G401.6 (cell line): ENCODE results near the gene GLCCI1.
A peak's percentile ranks its signal among the peaks of the same experiment; 100 is the strongest.

Experiments used
- FAIRE-seq: peaks from 2 replicates; lab custom pipeline; 2012; peaks lifted over from hg19 to GRCh38; lab: Jason Lieb, UNC

Gene GLCCI1

DNA sequence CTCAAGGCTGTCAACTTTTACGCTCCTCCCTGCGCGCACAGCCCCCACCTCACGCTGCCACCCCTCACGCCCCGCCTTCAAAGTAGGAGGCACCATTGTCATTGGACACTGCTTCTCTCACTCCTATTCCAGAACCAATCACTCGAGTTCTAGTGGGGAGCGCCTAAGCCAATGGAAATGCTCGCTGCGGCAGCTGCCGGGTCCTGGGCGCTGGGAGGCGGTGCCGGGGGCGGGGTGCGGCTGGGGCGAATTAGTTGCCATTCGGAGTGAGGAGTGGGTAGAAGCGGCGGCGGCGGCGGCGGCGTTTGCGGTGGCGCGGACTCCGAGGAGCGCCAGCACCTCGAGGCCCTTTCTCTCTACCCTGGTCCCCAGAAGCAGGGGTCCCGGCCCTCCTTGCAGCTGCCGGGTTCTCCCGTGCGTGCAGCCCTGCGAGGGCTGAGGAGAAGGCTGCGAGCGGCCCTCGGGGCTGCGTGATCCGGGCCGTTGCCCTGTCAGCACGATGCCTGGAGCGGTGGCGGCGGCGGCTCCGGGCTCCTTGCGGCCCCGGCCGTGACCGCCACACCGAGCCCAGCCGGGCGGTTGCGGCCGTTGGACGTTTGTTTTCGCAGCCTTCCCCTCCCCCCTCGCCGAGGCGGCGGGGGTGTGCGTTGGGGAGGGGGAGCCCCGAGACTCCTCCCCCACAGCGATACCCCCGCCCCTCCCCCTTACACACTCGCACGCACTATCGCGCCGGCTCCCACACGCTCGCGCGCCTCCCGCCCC, at the start of gene GLCCI1:
Gene GLCCI1 (plus strand): TSS at position 253 of the 762 bp plus-strand sequence. CDS start 555 bp downstream, outside the sequence.
- peak; percentile 99 for FAIRE-seq

DNA sequence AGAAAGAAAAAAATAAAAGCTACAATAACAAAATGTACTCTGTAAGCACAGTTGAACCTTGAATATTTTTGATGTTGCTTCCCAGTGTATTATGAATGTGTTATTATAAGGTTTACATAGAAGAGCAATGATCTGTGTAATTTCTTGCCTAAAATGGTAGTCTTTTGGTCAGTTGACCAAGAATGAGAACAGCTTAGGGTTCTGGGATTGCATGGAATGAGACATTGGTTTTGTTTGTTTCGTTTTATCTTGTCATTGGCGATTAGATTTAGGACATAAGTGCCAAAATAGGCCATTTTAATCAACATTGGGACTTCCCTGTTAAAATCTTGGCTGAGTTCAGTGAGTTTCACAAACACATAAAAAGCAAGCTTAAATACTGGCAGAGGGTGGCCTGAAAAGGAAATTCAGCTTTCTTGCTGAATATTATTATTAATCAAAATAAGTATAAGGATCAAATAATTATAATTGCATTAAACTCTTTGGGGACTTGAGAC, 49.1 kb upstream of the GLCCI1 start:
- no peak for FAIRE-seq

DNA sequence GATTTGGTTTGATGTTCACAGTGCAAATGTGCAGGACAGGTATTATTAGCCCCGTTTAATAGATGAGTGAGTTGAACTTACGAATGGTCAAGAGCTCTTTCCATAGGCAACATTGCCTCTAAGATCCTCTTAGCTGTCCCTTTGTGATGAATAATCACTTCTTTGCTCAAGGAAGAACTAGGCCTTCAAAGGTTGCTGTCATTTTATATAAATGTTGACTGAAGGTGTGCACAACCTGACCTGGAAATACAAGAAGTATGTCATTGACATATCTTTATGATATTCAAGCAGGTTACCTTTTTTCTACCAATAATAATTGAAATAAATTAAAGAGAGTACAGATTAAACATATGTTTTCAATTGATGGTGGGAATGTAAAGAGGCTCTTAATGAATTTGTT, 48.5 kb upstream of the GLCCI1 start:
- FAIRE-seq = peak; percentile 58

DNA sequence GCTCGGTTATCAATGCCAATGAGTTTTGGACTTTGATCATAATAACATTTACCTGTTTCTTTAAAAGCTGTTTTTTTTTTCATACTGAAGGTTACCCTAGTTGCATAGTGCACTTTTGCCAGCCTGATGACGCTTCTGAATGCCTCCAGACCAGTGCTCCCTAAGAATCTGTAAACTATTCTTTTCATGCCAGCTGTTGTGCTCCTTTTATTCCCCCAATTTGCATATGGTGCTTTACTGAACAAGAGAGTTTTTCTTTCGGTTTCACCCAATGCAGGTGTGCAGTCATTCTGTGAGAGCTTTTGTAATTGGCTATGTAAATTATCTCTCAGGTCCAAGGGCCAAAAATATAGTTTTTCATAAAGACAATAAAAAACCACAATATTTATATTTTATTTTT, 48.1 kb upstream of the GLCCI1 start:
- no peak for FAIRE-seq

DNA sequence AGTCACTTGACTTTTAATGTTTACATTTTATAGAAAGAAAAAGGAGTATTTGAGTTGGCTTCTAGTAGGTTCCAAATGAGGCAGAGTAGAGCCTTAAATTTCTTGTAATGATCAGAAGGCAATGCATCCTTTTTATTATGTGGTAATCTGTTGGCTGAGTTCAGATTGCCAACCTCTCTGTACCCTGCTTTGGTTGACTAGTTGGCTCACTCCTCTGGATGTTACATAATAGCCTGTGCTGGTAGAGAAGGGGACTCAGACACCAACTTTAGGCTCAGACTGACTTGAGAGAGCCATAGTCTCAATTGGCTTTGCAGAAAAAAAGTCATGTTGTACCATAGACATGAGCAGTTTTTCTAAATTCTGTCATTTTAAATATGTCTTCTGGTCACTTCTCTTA, 46.8 kb upstream of the GLCCI1 start:
- FAIRE-seq = no peak

DNA sequence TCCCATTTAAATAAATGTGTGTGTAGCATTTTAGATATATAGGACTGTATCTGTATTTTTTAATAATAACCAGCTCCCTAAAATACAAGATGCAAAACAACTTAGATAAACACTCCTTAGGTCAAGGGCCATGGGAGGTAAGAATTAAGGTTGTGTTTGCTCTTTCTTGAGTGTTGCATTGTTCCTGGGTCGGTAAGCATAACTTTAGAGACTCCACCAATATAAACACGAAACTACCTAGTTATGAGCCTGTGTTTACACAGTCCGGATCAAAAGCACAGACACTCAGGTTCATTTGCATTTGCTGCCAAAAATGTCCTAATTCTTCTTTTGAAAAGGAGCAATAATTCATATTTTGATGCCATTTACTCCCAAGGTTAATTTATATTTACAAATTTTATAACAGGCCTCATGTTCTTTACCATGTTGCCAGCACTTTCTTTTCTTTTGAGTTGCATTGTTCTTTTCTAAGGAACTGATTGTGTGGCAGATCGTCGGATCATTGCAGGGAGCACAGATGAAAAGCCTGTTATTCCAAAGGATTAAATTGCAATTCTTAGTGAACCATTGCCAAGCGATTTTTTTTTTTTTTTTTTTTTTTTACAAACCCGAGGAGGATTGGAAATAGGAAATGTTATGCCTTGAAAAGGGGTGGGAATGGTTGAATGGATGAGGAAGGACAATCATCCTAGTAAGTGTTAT, 45.8 kb upstream of the GLCCI1 start:
- FAIRE-seq = no peak

DNA sequence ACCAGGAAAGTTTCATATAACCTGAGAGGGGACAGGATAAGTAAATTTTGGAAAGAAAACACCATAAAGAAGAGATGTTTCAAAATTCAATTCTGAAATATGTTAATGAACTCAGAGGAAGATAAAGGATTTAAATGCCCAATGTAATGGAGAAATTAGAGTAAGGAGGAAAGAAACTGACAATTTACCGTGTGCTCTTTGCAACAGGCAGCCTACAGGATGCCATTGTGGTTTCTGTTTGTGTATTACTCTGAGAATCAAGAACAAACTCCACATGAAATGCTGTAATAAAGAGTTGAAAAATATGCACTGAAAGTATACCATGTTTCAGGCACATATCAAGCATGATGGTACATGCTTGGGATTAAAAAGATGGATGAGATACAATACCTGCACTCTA, 44.8 kb upstream of the GLCCI1 start:
- FAIRE-seq = no peak

DNA sequence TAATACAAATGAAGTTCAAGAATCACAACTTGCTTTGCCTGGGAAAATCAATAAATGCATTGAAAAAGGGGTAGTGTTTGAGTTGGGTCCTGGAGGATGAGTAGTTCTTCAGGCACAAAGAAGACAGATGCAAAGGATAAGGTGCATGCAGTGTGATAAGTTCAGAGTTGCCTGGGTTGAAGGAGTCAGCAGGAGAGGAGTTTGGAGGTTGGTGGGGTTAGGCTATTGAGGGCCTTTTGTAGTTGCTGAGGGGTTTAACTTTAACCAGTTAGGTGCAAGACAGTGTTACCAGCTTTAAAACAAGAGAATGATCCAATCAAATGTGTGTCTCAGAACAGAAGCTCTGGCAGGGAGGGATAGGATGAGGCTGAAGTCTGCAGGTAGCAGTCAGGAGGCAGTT, 44.3 kb upstream of the GLCCI1 start:
- FAIRE-seq = no peak

DNA sequence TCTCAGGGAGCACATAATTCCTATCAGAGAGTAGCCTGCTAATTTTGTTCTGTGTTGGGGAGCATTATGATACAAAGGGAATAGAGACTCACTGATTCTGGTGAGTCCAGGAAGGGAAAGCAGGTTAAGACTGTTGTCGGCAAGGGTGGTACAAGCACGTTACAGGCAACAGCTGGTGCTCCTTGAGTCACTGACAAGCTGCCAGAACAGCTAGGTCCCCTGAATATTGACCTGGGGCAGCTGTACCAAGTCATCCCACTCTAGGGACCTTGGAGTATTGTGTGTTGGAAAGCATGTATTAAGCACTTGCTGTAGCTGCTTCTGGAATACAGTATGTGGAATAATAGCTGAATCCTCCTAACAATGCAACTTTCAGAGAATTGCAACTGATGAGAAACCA, 37.0 kb upstream of the GLCCI1 start:
- FAIRE-seq = no peak

DNA sequence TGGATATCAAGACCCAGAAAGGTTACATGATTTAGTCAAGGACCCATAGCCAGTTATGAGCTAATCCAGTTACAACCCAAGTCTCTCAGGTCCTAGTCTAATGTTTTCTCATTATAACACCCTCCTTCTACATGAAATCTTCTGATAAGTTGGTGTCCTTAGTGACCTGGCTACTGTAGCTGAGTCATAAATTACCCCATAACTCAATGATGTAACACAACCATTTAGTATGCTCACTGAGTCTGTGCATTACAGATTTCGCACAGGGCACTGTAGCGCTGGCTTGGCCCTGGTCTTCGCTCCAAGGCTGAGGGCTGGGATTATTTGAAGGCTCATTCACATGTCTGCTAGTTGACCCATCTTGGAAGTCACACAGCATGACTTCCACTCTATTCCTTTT, 36.0 kb upstream of the GLCCI1 start:
- no peak for FAIRE-seq

DNA sequence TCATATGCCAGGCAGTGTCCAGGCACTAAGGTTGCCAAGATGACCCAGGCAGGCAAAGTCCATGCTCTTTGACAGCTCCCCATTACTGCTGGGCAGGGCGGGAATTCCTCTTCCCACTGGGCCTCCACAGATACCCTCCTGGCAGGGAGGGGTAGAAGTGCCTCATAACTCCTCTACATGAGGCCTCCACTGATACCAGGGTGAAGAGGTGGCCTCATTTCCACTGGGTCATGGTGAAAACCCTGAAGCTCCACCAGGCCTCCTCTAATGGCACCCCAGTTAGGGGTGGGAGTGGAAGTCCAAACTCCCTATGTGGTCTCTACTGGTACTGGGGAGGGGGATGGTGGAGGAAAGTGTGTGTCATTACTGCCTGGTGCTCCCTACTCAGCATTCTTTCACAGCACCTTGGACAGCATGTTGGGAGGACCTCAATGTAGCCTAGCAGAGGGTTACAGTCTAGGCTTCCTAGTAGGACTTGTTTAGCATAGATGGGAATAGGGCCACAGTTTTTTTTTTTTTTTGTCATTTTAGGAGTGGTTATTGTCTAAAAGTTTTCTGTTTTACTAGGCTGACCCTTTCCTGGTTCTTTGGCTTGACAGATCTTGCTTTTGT, 34.6 kb upstream of the GLCCI1 start:
- no peak for FAIRE-seq

DNA sequence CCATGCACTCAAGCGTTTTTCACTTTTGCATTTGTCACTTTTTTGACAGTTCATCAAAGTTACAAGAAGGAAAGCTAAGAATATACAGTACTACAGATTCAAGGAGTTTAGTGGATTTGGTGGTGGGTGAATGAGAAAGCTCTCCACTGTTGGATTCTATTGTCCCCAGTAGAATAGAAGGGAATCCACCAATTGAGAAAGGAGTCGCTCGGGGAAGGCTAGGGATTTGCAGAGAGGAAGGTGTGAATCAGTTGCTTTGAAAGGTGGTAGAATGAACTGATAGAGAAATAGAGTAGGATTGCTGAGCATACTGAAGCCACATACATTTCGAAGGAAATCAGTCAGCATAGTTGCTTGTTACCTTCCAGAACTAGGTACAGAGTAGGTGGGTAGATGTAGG, 33.7 kb upstream of the GLCCI1 start:
- FAIRE-seq = no peak

DNA sequence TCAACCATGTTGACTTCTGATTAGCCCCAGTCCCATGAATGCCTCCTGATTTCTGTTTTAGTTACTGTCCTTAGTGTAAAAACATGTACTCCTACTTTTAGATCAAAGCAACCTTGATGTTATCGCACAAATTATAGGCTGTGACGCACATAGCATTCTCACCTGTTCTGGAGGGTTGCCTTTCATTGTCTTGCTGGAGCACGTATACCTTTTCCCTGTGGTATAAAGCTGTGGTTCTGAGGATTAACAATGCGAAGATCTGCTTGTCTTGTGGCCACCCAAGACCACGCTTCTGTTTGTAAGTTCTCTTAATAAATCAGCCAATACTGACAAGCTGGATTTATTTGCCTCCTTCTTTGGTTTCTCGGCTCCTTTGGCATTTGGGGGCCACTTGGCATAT, 30.1 kb upstream of the GLCCI1 start:
- FAIRE-seq = no peak

DNA sequence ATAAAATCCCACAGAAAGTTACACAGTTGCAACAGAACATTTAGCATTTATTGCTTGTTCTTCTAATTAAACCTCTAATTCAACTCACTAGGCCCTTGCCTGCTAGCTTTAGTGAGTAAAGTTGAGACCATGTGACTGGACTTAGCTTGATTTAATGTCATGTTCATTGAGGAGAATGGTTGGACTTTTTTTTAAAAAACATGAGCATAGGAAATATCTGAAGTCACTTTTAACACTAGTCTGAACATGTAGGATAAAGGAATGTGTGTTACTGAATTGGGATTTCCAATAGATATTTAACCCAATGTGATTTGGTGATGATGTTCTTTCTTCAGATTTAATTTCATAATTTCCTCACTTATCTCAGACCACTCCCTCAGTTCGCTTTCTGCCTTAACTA, 24.6 kb upstream of the GLCCI1 start:
- peak; percentile 98 for FAIRE-seq

DNA sequence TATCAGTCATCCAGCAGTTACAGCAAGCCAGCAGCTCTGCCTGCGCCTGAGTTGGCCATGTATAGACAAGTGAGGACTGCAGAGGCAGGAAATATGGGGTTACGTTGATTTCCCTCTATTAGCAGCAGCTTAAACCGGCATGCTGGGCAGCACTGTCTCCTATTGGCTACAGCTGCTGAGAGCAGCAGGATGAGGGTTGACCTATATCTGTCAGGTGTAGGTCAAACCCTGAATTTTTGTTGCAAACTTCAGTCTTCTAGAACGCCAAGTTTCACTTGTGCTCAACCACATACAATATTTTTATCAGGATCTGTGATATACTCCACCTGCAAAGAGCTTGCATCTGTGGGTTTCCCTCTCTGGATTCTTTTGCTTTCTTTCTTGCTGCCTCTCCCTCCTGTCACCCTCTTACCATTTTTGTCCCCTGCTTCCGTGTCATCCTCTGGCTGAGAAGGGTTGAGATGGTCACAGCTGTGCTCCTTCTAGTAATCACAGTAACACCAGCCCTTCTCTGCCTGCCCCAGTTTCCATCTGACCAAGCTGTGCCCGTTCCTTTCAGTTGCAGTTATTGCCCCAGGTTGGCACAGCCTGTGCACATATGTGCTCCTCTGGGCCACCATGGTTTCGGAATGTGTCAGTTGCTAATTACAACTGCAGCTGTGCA, 23.8 kb upstream of the GLCCI1 start:
- no peak for FAIRE-seq

DNA sequence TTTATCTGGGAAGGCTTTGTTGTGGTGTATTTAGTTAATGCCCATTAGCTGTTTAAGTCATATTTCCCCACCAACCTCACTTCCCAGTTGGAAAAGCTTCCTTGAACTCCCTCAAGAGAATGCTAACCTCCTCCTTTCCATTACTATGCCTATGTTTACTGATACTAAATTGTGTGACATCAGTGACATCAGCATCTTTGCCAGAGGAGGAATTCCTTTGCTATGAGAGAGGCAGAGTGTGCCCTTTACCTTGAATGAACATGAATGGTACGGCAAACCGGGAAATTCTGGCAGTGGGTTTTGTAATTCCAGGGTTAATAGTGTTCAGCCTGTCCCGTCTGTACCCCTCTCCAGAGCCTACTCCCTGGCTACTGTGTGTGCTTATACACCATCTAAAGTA, 22.1 kb upstream of the GLCCI1 start:
- no peak for FAIRE-seq

DNA sequence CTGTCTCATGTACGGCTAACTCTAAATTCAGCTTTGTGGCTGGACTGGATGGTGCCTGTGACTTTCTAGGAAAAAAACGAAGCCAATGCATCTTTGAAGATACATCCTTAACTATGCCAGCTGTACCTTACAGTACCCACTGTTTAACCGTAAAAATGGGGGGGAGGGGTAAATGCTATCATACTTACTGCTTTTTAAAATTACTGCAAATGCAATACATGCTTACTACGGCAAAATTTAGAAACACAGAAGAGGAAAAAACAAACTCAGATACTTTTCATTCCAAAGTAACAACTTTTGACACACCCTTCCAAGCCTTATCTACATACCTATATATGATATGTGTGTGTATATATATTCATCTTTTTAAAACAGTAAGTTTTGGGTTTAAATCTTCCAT, 20.4 kb upstream of the GLCCI1 start:
- no peak for FAIRE-seq

DNA sequence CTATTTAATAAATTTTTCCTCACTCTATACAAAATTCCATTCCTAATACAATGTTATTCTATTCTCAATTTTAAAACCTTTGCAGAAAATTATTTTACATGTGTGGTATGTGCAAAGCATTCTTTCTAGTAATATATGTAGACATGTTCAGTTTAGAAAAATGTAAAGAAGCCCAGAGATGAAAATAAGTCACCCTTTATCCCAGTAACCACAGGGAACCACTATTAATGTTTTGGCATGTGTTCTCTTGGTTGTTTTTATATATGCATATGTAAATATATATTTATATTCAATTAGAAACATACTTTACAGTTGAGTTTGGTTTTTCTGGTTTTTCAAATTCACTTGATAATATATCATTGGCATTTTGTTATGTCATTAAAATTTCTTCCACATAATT, 14.8 kb upstream of the GLCCI1 start:
- FAIRE-seq = peak; percentile 91

DNA sequence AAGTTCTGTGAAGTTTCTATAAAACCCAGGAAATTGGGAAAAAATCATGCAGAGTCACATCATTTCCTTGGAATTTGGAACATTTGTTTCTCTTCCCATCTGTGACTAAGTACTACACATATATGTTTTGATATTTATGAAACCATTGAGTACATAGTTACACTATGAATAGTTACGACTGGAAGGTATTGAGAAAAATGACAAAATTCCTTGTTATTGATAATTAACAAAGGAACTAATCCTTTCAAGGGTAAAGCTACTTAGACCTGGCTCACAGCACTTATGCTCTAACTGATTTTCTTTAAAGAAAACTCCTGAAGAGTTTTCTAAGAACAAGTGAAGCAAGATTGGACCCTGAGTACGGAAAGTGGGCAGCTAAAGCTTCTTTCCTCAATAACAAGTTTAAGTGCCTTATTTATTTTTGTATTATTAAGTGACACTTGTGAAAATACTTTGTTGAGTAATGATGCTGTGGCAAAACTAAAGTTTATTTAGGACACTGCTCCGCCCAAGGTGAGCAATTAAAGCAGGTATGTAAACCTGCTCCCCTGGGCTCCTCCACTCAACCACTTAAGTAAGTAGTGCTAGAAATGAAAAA, 12.0 kb upstream of the GLCCI1 start:
- peak; percentile 98 for FAIRE-seq

DNA sequence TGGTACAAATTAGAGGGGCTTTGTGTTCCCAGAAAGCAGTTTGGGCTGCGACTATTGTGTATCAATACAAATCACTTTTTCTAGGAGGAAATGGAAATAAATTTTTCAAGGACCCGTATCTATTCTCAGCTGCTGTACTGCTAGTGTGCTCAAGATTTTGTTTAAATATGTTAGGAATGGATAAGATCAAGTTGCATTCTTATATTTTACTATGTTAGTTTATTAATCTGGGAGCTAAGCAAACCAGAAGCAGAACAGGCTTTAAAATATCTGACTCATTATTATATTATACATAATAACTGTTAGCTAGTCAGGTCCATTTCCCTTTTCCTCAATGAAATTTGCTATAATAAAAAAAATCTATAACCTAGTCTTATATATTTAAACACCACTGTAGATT, 11.1 kb upstream of the GLCCI1 start:
- no peak for FAIRE-seq

DNA sequence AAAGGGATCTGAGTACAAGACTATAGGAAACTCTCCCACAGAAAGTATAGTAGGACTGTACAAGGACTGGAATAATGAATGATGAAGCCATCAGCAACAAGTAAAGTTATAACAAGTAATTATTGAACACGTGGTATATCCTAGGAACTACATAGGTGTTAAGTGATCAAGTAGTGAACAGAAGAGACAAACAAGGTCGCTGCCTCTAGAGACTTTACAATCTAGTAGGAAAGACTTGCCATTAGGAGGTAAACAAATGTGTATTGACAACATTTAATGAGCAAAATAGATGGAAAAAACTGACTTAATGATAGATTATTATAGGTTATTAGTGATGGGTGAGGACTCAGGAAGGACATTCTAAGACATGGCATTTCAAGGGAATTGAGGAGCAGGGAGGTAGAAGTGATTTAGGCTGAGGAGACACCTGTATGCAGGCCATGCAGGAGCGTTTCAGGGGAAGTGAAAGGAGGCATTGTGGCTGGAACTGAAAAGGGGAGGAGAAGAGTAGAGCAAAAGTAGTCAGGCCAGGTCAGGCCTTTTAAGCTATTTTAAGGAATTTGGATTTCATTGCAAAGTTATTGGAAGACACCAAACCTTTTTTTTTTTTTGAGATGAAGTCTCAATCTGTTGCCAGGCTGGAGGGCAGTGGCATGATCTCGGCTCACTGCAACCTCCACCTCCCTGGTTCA, 8.5 kb upstream of the GLCCI1 start:
- FAIRE-seq = peak; percentile 13

DNA sequence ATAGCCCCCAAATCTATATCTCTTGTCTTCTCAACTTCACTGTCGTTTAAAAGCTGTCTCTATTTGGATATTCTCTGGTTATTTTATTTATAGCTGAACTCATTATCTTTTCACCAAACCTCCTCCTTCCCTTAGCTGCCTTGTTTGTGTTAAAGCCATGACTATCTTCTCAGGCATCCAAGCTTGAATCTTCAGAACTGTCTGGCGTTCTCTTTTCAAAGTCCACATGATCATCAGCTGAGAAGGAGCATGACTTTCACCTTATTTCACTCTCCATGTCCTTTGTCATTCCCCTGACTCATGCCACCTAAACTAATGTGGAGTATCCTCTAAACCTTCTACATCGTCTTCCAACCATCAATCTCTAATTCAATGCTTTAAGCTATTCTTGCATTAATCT, 5.7 kb upstream of the GLCCI1 start:
- no peak for FAIRE-seq
